Neural cell (in vitro differentiated cells): ENCODE results near the gene LDLRAD3.

Experiments
- CTCF ChIP-seq: fragments of 450-650 bp; IDR thresholded peaks from 2 replicates; pipeline ENCODE4 v1.5.1; 2014; ENCODE audit warnings: antibody characterized with exemption, mild to moderate bottlenecking, moderate library complexity; ENCODE audit not compliant: poor library complexity, severe bottlenecking
- EP300 ChIP-seq: fragments of 450-650 bp; conservative IDR thresholded peaks from 2 replicates; pipeline ENCODE4 v1.6.1; 2014; ENCODE audit warnings: antibody characterized with exemption, mild to moderate bottlenecking, moderate library complexity; ENCODE audit not compliant: poor library complexity, severe bottlenecking
- EZH2 ChIP-seq: fragments of 200-600, 300-800 bp; shearing (Covaris generic), sonication (generic); IDR thresholded peaks from 2 replicates; pipeline ENCODE4 v1.6.1; 2014; ENCODE audit warnings: antibody characterized with exemption, low read length, borderline replicate concordance, mild to moderate bottlenecking; ENCODE audit not compliant: insufficient read depth, poor library complexity, severe bottlenecking
- TAF1 ChIP-seq: IDR thresholded peaks from 2 replicates; pipeline ENCODE4 v1.6.1; 2012; ENCODE audit warnings: low read depth

GRCh38 chr11:36266767-36267166, 322.9 kb downstream of the LDLRAD3 start:
- no peak for TF ChIP-seq CTCF
- TF ChIP-seq EP300, result no peak
- no peak for TF ChIP-seq TAF1
- no peak for TF ChIP-seq EZH2
